ENCODE results near the gene ARHGAP32. TPM values are rescaled to one million over a fixed set of nuclear protein-coding genes. Genes with fewer than 3 reads are reported as not detected.

The ARHGAP32 gene
- total RNA-seq, 1 donor from 2014 or later: 21.4 TPM

DNA sequence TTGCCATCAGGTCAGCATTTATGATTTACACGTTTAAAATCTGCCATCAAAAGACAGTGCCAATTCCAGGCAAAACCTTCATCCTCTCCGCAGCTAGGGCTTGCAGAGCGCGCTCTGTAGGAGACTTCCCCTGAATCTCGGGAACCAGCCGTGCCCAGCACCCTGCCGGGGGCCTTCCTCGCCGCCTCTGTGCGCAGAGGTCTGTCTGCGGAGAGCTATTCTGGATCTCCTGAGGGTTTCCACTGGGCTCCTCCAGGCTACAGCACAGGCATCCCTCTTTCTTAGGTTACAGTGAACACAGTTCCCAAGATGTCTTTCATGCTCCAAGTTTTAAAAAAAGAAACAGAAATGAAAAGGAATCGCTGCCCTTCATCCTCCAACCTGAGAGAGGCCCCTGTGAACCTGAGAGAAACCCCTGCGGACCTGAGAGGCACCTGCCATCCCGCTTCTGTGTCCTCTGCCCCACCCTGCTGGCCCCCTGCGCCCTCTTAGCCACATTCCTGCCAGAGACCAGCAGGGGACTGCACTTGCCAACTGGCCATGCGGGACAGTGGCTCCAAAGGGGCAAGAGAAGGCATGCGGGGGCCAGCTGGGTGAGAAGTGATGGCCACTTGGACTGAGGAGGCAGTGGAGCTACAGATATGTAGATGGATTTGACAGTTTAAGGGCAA is 265.6 kb downstream of the ARHGAP32 start:
- Mint-ChIP-seq H3K4me1 (peaks cover 66% of the 10 kb centered on the region), H3K27me3 (ENCODE audit: insufficient read depth, low read depth) (peaks cover 44% of the 10 kb centered on the region), H3K9me3 (no peaks in the 10 kb centered on the region), H3K27ac (no peak overlapping the region), H3K4me3 (peak overlapping the region; percentile 10), H3K36me3 (no peaks in the 10 kb centered on the region)
- Histone ChIP-seq H3K9me3 (ENCODE audit: low read depth) (no peaks in the 10 kb centered on the region), H3K4me2 (peak overlapping the region; percentile 28), H3K27ac (no peak overlapping the region), H3F3A (ENCODE audit: low read depth) (no peaks in the 10 kb centered on the region), H4K20me1 (ENCODE audit: low read depth) (no peaks in the 10 kb centered on the region), H3K4me1 (peaks cover 20% of the 10 kb centered on the region), H3K9ac (no peak overlapping the region), H3K27me3 (peaks cover 33% of the 10 kb centered on the region), H3K4me3 (no peak overlapping the region), H3K36me3 (no peaks in the 10 kb centered on the region), H3K79me2 (ENCODE audit: low read depth) (no peaks in the 10 kb centered on the region), H2AFZ (replicated peaks) (no peak overlapping the region)
- no peak for DNase-seq (ENCODE audit: low spot score)
- TF ChIP-seq, protein P1, sequence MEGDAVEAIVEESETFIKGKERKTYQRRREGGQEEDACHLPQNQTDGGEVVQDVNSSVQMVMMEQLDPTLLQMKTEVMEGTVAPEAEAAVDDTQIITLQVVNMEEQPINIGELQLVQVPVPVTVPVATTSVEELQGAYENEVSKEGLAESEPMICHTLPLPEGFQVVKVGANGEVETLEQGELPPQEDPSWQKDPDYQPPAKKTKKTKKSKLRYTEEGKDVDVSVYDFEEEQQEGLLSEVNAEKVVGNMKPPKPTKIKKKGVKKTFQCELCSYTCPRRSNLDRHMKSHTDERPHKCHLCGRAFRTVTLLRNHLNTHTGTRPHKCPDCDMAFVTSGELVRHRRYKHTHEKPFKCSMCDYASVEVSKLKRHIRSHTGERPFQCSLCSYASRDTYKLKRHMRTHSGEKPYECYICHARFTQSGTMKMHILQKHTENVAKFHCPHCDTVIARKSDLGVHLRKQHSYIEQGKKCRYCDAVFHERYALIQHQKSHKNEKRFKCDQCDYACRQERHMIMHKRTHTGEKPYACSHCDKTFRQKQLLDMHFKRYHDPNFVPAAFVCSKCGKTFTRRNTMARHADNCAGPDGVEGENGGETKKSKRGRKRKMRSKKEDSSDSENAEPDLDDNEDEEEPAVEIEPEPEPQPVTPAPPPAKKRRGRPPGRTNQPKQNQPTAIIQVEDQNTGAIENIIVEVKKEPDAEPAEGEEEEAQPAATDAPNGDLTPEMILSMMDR (IDR thresholded peaks at IDR 0.05): no peak
- TF ChIP-seq EZH2 (IDR thresholded peaks at IDR 0.05) (no peak), EZH2phosphoT487 (IDR thresholded peaks at IDR 0.05) (no peak)

DNA sequence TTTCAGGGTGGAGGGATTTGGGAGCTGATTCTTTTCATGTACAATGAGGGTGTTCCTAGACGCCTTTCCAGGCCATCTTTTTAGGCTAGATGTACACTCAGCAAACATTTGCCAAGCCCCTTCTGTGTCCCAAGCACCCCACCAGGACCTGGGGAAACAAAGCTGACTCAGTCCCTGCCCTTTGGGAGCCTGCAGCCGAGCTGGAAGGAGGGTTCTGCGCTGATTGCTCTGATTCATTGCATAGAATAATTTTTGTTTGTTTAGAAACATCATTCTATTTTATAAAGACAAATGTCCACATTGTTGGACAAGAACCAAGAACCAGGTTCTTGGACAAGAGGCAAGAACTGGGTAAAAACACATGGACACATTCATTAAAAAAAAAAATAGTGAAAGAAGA is 266.1 kb downstream of the ARHGAP32 start:
- H3F3A ChIP-seq (ENCODE audit: low read depth): no peaks in the 10 kb centered on the region
- no peak overlapping the region for H3K9ac ChIP-seq
- H3K4me3 ChIP-seq: no peak overlapping the region
- Mint-ChIP-seq H3K27me3 (ENCODE audit: insufficient read depth, low read depth) (peaks cover 45% of the 10 kb centered on the region), H3K4me1 (peaks cover 63% of the 10 kb centered on the region), H3K4me3 (no peak overlapping the region), H3K36me3 (no peaks in the 10 kb centered on the region), H3K9me3 (peaks cover 2% of the 10 kb centered on the region), H3K27ac (no peak overlapping the region)
- DNase-seq (ENCODE audit: low spot score): no peak
- peak overlapping the region; percentile 28 for H3K4me2 ChIP-seq
- no peaks in the 10 kb centered on the region for H3K79me2 ChIP-seq (ENCODE audit: low read depth)
- H4K20me1 ChIP-seq (ENCODE audit: low read depth): no peaks in the 10 kb centered on the region
- H3K36me3 ChIP-seq: no peaks in the 10 kb centered on the region
- H3K4me1 ChIP-seq: peaks cover 20% of the 10 kb centered on the region
- peaks cover 33% of the 10 kb centered on the region for H3K27me3 ChIP-seq
- no peaks in the 10 kb centered on the region for H3K9me3 ChIP-seq (ENCODE audit: low read depth)
- H3K27ac ChIP-seq: no peak overlapping the region
- H2AFZ ChIP-seq (replicated peaks): no peak overlapping the region
- TF ChIP-seq, protein P1 (IDR thresholded peaks at IDR 0.05): no peak
- TF ChIP-seq EZH2phosphoT487 (IDR thresholded peaks at IDR 0.05) (no peak), EZH2 (IDR thresholded peaks at IDR 0.05) (no peak)

DNA sequence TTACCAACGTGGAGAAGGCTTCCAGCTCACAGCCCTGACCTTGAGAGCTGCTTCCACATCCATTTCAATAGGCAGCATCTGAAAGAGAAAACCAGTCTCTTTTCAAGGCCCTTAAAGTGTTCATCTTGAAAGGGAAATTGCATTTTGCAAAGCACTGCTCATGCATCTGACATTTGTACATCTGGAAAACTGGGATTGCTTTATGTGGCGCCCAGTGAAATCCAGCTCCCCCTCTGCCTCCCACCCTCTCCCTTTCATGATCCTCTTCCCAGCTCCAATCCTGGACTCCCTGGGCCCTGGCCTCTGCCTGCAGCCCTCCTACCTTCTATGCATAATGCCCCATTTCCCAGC is 266.9 kb downstream of the ARHGAP32 start:
- Histone ChIP-seq H4K20me1 (ENCODE audit: low read depth) (no peaks in the 10 kb centered on the region), H3K4me3 (no peak overlapping the region), H3K36me3 (no peaks in the 10 kb centered on the region), H3K4me2 (no peak overlapping the region), H3K27ac (no peak overlapping the region), H3K4me1 (peaks cover 24% of the 10 kb centered on the region), H3K27me3 (peaks cover 33% of the 10 kb centered on the region), H3K9me3 (ENCODE audit: low read depth) (no peaks in the 10 kb centered on the region), H3F3A (ENCODE audit: low read depth) (no peaks in the 10 kb centered on the region), H3K79me2 (ENCODE audit: low read depth) (no peaks in the 10 kb centered on the region), H2AFZ (replicated peaks) (no peak overlapping the region), H3K9ac (no peak overlapping the region)
- Mint-ChIP-seq H3K4me3 (peak overlapping the region; percentile 24), H3K4me1 (peaks cover 63% of the 10 kb centered on the region), H3K27ac (no peak overlapping the region), H3K36me3 (no peaks in the 10 kb centered on the region), H3K9me3 (peaks cover 2% of the 10 kb centered on the region), H3K27me3 (ENCODE audit: insufficient read depth, low read depth) (peaks cover 47% of the 10 kb centered on the region)
- no peak for TF ChIP-seq EZH2 (IDR thresholded peaks at IDR 0.05)
- TF ChIP-seq, protein P1 (IDR thresholded peaks at IDR 0.05): no peak
- no peak for TF ChIP-seq EZH2phosphoT487 (IDR thresholded peaks at IDR 0.05)
- DNase-seq (ENCODE audit: low spot score): no peak
